Activated CD4-positive, alpha-beta T cell treated with anti-CD3 and anti-CD28 coated beads, Interleukin-2, amount 10 ng/mL, durations not matched to agents 7 days and 5 days (primary cell): ENCODE data around the gene SMTNL1. TPM values are rescaled to one million over a fixed set of nuclear protein-coding genes. Genes with fewer than 3 reads are reported as not detected.

Experiments used
- CTCF ChIA-PET: fragments of 350-600 bp; sonication (Branson Sonifier 250); formaldehyde crosslinking; loops from one replicate; lab custom pipeline; 2021; ENCODE audit warnings: antibody characterized with exemption; lab: Charles Lee
- POLR2A ChIA-PET: fragments of 350-600 bp; sonication (Branson Sonifier 250); formaldehyde crosslinking; loops from one replicate; lab custom pipeline; 2021; ENCODE audit warnings: antibody characterized with exemption; lab: Charles Lee
- DNase-seq: peaks from one replicate; pipeline ENCODE4 v3.0.0-alpha.2; 2020
- H3K27ac Mint-ChIP-seq: one replicate; pipeline ENCODE4 v1.8.0; 2021; ENCODE audit warnings: mild to moderate bottlenecking, moderate library complexity, mixed read lengths
- H3K27me3 Mint-ChIP-seq: one replicate; pipeline ENCODE4 v1.8.0; 2021; ENCODE audit warnings: mixed read lengths
- H3K36me3 Mint-ChIP-seq: one replicate; pipeline ENCODE4 v1.8.0; 2021; ENCODE audit warnings: low read depth, mixed read lengths
- H3K4me1 Mint-ChIP-seq: one replicate; pipeline ENCODE4 v1.8.0; 2021; ENCODE audit warnings: mixed read lengths
- H3K4me3 Mint-ChIP-seq: one replicate; pipeline ENCODE4 v1.8.0; 2021; ENCODE audit warnings: mild to moderate bottlenecking, moderate library complexity, mixed read lengths
- H3K9me3 Mint-ChIP-seq: one replicate; pipeline ENCODE4 v1.8.0; 2021; ENCODE audit warnings: mixed read lengths
- total RNA-seq, 2 experiments: library from RNA; stranded (reverse); gene quantifications; one replicate each; pipeline ENCODE4 v1.2.3, GENCODE V29; 2021

SMTNL1 gene
- total RNA-seq, 2 experiments from 2014 or later: not detected

- H3K4me3 Mint-ChIP-seq: no peak overlapping the region
- CTCF ChIA-PET: no interaction called here
- no peak for DNase-seq
- no peak overlapping the region for H3K27ac Mint-ChIP-seq
- no peaks in the 10 kb centered on the region for H3K36me3 Mint-ChIP-seq
- peaks cover 3% of the 10 kb centered on the region for H3K9me3 Mint-ChIP-seq
- peaks cover 17% of the 10 kb centered on the region for H3K4me1 Mint-ChIP-seq
- POLR2A ChIA-PET: no interaction called here
- no peaks in the 10 kb centered on the region for H3K27me3 Mint-ChIP-seq
These were observed 49.4 kb downstream of the SMTNL1 start for GRCh38 chr11:57586711-57587245.

- H3K27me3 Mint-ChIP-seq: peaks cover 2% of the 10 kb centered on the region
- H3K27ac Mint-ChIP-seq: no peak overlapping the region
- DNase-seq: no peak
- H3K4me3 Mint-ChIP-seq: no peak overlapping the region
- peaks cover 17% of the 10 kb centered on the region for H3K4me1 Mint-ChIP-seq
- POLR2A ChIA-PET: no interaction called here
- CTCF ChIA-PET: no interaction called here
- H3K9me3 Mint-ChIP-seq: peaks cover 3% of the 10 kb centered on the region
- H3K36me3 Mint-ChIP-seq: no peaks in the 10 kb centered on the region
These were observed 50.8 kb downstream of the SMTNL1 start for GRCh38 chr11:57588046-57588710.

GRCh38 chr11:57596266-57596885 is 59.0 kb downstream of the SMTNL1 start:
- Mint-ChIP-seq H3K36me3 (no peaks in the 10 kb centered on the region), H3K27me3 (peaks cover 40% of the 10 kb centered on the region), H3K4me1 (peaks cover 1% of the 10 kb centered on the region), H3K27ac (no peak overlapping the region), H3K9me3 (no peaks in the 10 kb centered on the region), H3K4me3 (no peak overlapping the region)
- ChIA-PET CTCF (interaction anchor here (1.2 to 1.3 kb wide), 2 partner anchors 9 to 29 kb away, joined by 3 to 4 read pairs; partner anchors contain the start of gene UBE2L6), POLR2A (no interaction called here)
- DNase-seq: no peak

GRCh38 chr11:57597461-57597915 is 60.1 kb downstream of the SMTNL1 start, which contains the start of gene SERPING1:
Gene SERPING1, plus strand, starts transcription at chr11:57597685. Its CDS starts 586 bp downstream, at chr11:57598271.
- Mint-ChIP-seq H3K4me3 (no peak within 1 kb of the TSS), H3K9me3 (no peaks in the 10 kb centered on the region), H3K27me3 (peaks cover 40% of the 10 kb centered on the region), H3K27ac (no peak within 1 kb of the TSS), H3K36me3 (no peaks in the 10 kb centered on the region), H3K4me1 (peaks cover 1% of the 10 kb centered on the region)
- POLR2A ChIA-PET: no interaction called here
- CTCF ChIA-PET: no interaction called here
- DNase-seq: no peak

GRCh38 chr11:57597916-57598830 is 60.8 kb downstream of the SMTNL1 start:
- Mint-ChIP-seq H3K27ac (no peak overlapping the region), H3K4me3 (no peak overlapping the region), H3K27me3 (peaks cover 38% of the 10 kb centered on the region), H3K4me1 (peaks cover 1% of the 10 kb centered on the region), H3K9me3 (no peaks in the 10 kb centered on the region), H3K36me3 (no peaks in the 10 kb centered on the region)
- CTCF ChIA-PET: interaction anchor here (0.6 to 2.0 kb wide), 4 partner anchors 30 to 140 kb away, joined by 3 to 4 read pairs (median 4); partner anchors contain the start of gene UBE2L6
- DNase-seq: no peak
- POLR2A ChIA-PET: no interaction called here

GRCh38 chr11:57598831-57599155 is 61.4 kb downstream of the SMTNL1 start:
- ChIA-PET POLR2A (no interaction called here), CTCF (interaction anchor here (1.3 to 2.0 kb wide), 2 partner anchors 31 to 141 kb away, joined by 4 read pairs; partner anchors contain the start of gene UBE2L6)
- DNase-seq: no peak
- Mint-ChIP-seq H3K36me3 (no peaks in the 10 kb centered on the region), H3K4me1 (peaks cover 2% of the 10 kb centered on the region), H3K4me3 (no peak overlapping the region), H3K27me3 (peaks cover 38% of the 10 kb centered on the region), H3K27ac (no peak overlapping the region), H3K9me3 (no peaks in the 10 kb centered on the region)

- Mint-ChIP-seq H3K36me3 (no peaks in the 10 kb centered on the region), H3K27me3 (peaks cover 33% of the 10 kb centered on the region), H3K4me1 (peaks cover 6% of the 10 kb centered on the region), H3K9me3 (no peaks in the 10 kb centered on the region), H3K4me3 (no peak overlapping the region), H3K27ac (no peak overlapping the region)
- no peak for DNase-seq
- ChIA-PET POLR2A (no interaction called here), CTCF (interaction anchor here (1.3 to 2.0 kb wide), 2 partner anchors 32 to 142 kb away, joined by 4 read pairs; partner anchors contain the start of gene UBE2L6)
These were observed 62.0 kb downstream of the SMTNL1 start for GRCh38 chr11:57599381-57599780.

Other genes starting within 250 kb of the SMTNL1 start
- gene TNKS1BP1, start 212.6 kb upstream of the SMTNL1 start, total RNA-seq: 10 to 100 TPM in 1 of 2 experiments, 1 to 10 TPM in 1; 8.9 to 10.4 TPM
- gene SSRP1, start 201.7 kb upstream of the SMTNL1 start, total RNA-seq: 100 to 1,000 TPM; 165 to 175 TPM
- not detected for gene P2RX3, start 199.2 kb upstream of the SMTNL1 start, total RNA-seq
- gene PRG3, start 156.4 kb upstream of the SMTNL1 start, total RNA-seq: not detected
- under 1 TPM; 0.17 to 0.40 TPM for gene PRG2, start 146.9 kb upstream of the SMTNL1 start, total RNA-seq
- gene SLC43A3, start 110.5 kb upstream of the SMTNL1 start, total RNA-seq: 100 to 1,000 TPM in 1 of 2 experiments, 10 to 100 TPM in 1; 98.2 to 104 TPM
- under 1 TPM in 1 of 2 experiments, not detected in 1; 0.35 TPM for gene RTN4RL2, start 77.1 kb upstream of the SMTNL1 start, total RNA-seq
- gene SLC43A1, start 21.9 kb upstream of the SMTNL1 start, total RNA-seq: 10 to 100 TPM; 22.9 to 23.4 TPM
- gene TIMM10, start 6.8 kb upstream of the SMTNL1 start, total RNA-seq: 10 to 100 TPM; 87.3 to 97.7 TPM
- 100 to 1,000 TPM; 303 to 350 TPM for gene UBE2L6, start 30.1 kb downstream of the SMTNL1 start, total RNA-seq
- under 1 TPM in 1 of 2 experiments, not detected in 1; 0.23 TPM for gene SERPING1, start 60.1 kb downstream of the SMTNL1 start, total RNA-seq
- under 1 TPM; 0.17 to 0.19 TPM for gene YPEL4, start 112.3 kb downstream of the SMTNL1 start, total RNA-seq
- 10 to 100 TPM; 17.1 to 21.2 TPM for gene CLP1, start 120.2 kb downstream of the SMTNL1 start, total RNA-seq
- 10 to 100 TPM; 62.9 to 65.5 TPM for gene ZDHHC5, start 130.5 kb downstream of the SMTNL1 start, total RNA-seq
- gene MED19, start 174.6 kb downstream of the SMTNL1 start, total RNA-seq: 10 to 100 TPM; 11.8 to 12.2 TPM
- gene TMX2, start 175.0 kb downstream of the SMTNL1 start, total RNA-seq: 10 to 100 TPM; 62.9 to 74.2 TPM
- gene SELENOH, start 203.9 kb downstream of the SMTNL1 start, total RNA-seq: 100 to 1,000 TPM; 129 to 181 TPM
- gene BTBD18, start 214.2 kb downstream of the SMTNL1 start, total RNA-seq: not detected
- 1 to 10 TPM; 5.1 TPM for gene CTNND1, start 224.2 kb downstream of the SMTNL1 start, total RNA-seq